Measurements from ENCODE around the gene MEF2C.

Gene MEF2C

DNA sequence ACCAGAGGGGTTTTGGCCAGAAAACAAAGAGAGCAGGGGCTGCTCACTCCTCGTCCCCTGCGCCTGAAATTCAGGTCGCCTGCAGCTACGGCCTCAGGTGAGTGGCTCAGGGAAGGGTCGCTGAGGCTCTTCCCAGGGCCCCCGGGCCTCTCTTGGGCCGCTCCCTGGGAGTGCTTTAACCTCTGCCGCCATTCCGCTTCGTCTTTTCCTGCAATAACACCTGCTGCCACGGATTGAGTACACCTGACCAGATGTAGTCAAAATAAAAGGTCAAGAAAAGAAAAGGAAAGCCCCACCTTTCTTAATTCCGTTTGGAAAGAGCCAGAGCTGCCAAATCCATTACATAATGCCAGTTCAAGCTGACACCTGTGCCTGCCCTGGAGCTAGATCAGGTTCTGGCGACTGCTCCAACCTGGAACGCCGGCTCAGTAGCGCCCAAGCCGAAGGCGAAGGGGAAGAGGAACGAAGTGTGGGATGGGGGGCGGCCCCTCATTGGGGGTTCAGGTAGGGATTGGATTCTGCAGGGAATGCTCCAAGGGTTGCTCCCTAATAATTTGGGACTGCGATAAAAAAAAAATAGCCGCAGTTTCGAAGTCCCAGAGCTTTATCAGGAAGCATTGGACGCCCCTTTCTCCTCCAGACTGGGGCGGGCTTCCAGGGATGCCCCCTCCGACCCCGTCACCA lies 193.9 kb downstream of the MEF2C start:
- Histone ChIP-seq H3K36me3 (ENCODE audit: insufficient read depth, low read length) (peaks cover 8% of the 10 kb centered on the region; the same call in 1 of the 2 replicates), H3K27ac (ENCODE audit: low read depth, low read length, poor library complexity, severe bottlenecking) (no peak overlapping the region), H3K9ac (ENCODE audit: low read length) (no peak overlapping the region), H3K79me2 (ENCODE audit: insufficient read depth, low read length) (no peaks in the 10 kb centered on the region), H4K20me1 (ENCODE audit: insufficient read depth, low read length) (no peaks in the 10 kb centered on the region), H3K9me3 (ENCODE audit: low read length) (no peaks in the 10 kb centered on the region), H3K27me3 (ENCODE audit: insufficient read depth, low read length) (no peaks in the 10 kb centered on the region; the same call in 1 of the 2 replicates), H3K4me1 (ENCODE audit: insufficient read depth, low read length, severe bottlenecking) (no peaks in the 10 kb centered on the region), H3K4me2 (ENCODE audit: low read length) (no peak overlapping the region), H3K9me2 (ENCODE audit: low read depth, low read length) (no peaks in the 10 kb centered on the region), H3F3A (ENCODE audit: insufficient read depth, low read length) (no peaks in the 10 kb centered on the region), H2AFZ (ENCODE audit: low read length) (no peak overlapping the region), H3K4me3 (ENCODE audit: low read depth, low read length, poor library complexity, severe bottlenecking) (no peak overlapping the region)
- TF ChIP-seq, protein P1, sequence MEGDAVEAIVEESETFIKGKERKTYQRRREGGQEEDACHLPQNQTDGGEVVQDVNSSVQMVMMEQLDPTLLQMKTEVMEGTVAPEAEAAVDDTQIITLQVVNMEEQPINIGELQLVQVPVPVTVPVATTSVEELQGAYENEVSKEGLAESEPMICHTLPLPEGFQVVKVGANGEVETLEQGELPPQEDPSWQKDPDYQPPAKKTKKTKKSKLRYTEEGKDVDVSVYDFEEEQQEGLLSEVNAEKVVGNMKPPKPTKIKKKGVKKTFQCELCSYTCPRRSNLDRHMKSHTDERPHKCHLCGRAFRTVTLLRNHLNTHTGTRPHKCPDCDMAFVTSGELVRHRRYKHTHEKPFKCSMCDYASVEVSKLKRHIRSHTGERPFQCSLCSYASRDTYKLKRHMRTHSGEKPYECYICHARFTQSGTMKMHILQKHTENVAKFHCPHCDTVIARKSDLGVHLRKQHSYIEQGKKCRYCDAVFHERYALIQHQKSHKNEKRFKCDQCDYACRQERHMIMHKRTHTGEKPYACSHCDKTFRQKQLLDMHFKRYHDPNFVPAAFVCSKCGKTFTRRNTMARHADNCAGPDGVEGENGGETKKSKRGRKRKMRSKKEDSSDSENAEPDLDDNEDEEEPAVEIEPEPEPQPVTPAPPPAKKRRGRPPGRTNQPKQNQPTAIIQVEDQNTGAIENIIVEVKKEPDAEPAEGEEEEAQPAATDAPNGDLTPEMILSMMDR (IDR thresholded peaks at IDR 0.05; ENCODE audit: low read length): no peak

DNA sequence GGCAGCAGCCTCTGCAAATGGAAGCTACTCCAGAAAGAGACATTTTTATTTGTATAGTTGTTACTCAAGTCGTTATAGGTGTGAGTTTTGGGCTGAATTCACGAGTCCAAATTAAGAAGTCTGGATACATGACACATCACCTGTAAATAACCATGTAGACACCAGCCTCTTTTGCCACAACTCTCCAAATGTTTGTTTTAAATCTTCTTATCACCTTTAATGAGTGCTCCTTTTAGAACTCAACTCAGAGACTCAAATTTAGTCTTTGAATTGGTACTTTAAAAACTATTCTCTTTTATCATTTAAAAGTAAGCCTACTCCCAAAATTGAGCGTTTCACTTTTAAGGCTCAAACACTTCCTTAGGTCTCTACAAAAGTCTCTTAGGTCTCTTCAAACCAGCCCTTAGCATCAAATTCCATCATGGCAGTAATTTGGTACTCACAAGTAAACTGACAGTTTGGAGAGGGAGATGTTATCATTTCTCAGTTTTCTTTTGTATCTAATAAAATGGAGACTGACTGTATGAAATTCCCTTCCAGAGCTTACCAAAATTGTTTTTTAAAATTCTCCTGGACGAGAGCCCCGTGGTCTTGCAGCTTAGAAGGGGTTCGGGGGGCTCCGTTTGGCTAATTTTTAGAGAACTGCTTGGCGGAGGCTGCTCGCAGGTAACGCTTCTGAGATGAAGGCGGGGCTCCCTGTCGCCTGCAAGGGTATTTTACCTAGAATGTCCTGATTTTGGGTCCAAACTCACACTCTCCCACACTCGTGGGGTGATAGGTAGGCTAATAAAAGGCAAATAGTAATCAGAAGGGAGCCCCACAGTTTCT lies 194.6 kb downstream of the MEF2C start:
- H3K27ac ChIP-seq (ENCODE audit: low read depth, low read length, poor library complexity, severe bottlenecking): no peak overlapping the region
- no peak overlapping the region for H2AFZ ChIP-seq (ENCODE audit: low read length)
- no peak overlapping the region for H3K4me3 ChIP-seq (ENCODE audit: low read depth, low read length, poor library complexity, severe bottlenecking)
- no peak overlapping the region for H3K9ac ChIP-seq (ENCODE audit: low read length)
- H3K4me2 ChIP-seq (ENCODE audit: low read length): no peak overlapping the region
- H3F3A ChIP-seq (ENCODE audit: insufficient read depth, low read length): no peaks in the 10 kb centered on the region
- no peaks in the 10 kb centered on the region; the same call in 1 of the 2 replicates for H3K27me3 ChIP-seq (ENCODE audit: insufficient read depth, low read length)
- peaks cover 8% of the 10 kb centered on the region; the same call in 1 of the 2 replicates for H3K36me3 ChIP-seq (ENCODE audit: insufficient read depth, low read length)
- no peaks in the 10 kb centered on the region for H4K20me1 ChIP-seq (ENCODE audit: insufficient read depth, low read length)
- H3K4me1 ChIP-seq (ENCODE audit: insufficient read depth, low read length, severe bottlenecking): peaks cover 5% of the 10 kb centered on the region
- no peaks in the 10 kb centered on the region for H3K79me2 ChIP-seq (ENCODE audit: insufficient read depth, low read length)
- no peak for TF ChIP-seq EZH2 (IDR thresholded peaks at IDR 0.05; ENCODE audit: borderline replicate concordance, low read length)
- TF ChIP-seq, protein P1 (IDR thresholded peaks at IDR 0.05; ENCODE audit: low read length): no peak
- no peaks in the 10 kb centered on the region for H3K9me3 ChIP-seq (ENCODE audit: low read length)
- H3K9me2 ChIP-seq (ENCODE audit: low read depth, low read length): no peaks in the 10 kb centered on the region

- Histone ChIP-seq H2AFZ (ENCODE audit: low read length) (no peak overlapping the region), H4K20me1 (ENCODE audit: insufficient read depth, low read length) (no peaks in the 10 kb centered on the region), H3K4me2 (ENCODE audit: low read length) (no peak overlapping the region), H3K27ac (ENCODE audit: low read depth, low read length, poor library complexity, severe bottlenecking) (no peak overlapping the region), H3K27me3 (ENCODE audit: insufficient read depth, low read length) (no peaks in the 10 kb centered on the region; the same call in 1 of the 2 replicates), H3K9me3 (ENCODE audit: low read length) (no peaks in the 10 kb centered on the region), H3K79me2 (ENCODE audit: insufficient read depth, low read length) (no peaks in the 10 kb centered on the region), H3K36me3 (ENCODE audit: insufficient read depth, low read length) (peaks cover 8% of the 10 kb centered on the region; the same call in 1 of the 2 replicates), H3K9me2 (ENCODE audit: low read depth, low read length) (no peaks in the 10 kb centered on the region), H3K4me3 (ENCODE audit: low read depth, low read length, poor library complexity, severe bottlenecking) (no peak overlapping the region), H3K4me1 (ENCODE audit: insufficient read depth, low read length, severe bottlenecking) (peaks cover 14% of the 10 kb centered on the region), H3K9ac (ENCODE audit: low read length) (no peak overlapping the region), H3F3A (ENCODE audit: insufficient read depth, low read length) (no peaks in the 10 kb centered on the region)
- TF ChIP-seq, protein P1 (IDR thresholded peaks at IDR 0.05; ENCODE audit: low read length): no peak
- no peak for TF ChIP-seq EZH2 (IDR thresholded peaks at IDR 0.05; ENCODE audit: borderline replicate concordance, low read length)
These were observed 195.5 kb downstream of the MEF2C start for GRCh38 chr5:88687373-88687911.
